GM08714 (cell line): ENCODE measurements around the gene WSB1.

Experiments used
- H3K4me3 ChIP-seq: fragments of 200-500 bp; sonication (Bioruptor generic); 2 replicates; pipeline ENCODE4 v1.5.1; 2014; ENCODE audit warnings: mild to moderate bottlenecking, low read length, inconsistent platforms
- ZNF274 ChIP-seq: IDR thresholded peaks from 2 replicates; pipeline ENCODE4 v1.6.1; 2012; ENCODE audit warnings: mild to moderate bottlenecking, low read depth, low read length

Gene WSB1

DNA sequence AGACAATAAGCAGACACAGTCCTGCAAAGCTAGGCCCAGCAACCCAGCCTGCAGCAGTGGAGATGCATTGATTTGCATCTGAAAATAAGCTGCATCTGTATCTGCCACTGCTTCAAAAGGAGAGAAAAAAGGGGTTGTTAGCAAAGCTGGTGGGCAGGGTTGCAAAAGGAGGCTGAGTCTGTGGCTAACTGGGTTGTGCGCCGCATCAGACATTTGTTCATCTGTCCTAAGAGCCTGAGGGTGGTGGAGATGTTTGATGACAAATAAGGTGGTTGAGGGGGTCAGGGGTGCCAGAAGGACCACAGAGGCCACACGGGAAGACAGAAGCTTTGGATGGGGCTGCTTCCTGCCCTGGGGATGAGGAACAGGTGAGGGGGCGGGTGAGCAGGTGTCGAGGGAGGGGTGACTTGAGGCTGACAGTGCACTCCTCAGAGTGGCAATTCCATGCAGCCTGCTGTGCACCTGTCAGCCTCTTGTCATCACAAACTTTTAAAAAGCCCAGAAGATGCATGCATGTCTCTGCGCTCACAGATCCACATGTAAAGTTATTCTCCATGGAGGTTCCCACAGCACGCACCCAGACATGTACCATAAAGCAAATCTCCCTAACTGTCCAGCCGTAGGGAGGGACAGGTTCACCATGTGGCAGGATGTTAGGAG lies 35.4 kb downstream of the WSB1 start:
- no peak for TF ChIP-seq ZNF274
- no peak overlapping the region for H3K4me3 ChIP-seq

DNA sequence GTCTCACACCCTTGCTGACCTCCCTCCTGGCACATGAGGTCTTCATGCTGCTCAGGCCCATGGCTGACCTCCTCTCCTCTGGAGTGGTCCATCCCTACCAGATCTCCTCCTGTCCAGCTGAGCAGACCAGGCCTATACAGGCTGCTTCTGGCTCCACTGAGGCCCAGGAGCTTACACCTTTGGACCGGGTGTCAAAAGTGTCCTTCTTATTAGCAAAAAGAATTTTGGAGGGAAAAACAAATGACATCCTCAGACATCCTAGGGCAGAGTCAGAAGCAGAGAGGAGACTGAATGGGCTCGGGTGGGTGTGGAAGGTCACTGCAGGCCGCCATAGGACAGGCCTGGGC lies 38.1 kb downstream of the WSB1 start:
- TF ChIP-seq ZNF274: no peak
- no peak overlapping the region for H3K4me3 ChIP-seq

DNA sequence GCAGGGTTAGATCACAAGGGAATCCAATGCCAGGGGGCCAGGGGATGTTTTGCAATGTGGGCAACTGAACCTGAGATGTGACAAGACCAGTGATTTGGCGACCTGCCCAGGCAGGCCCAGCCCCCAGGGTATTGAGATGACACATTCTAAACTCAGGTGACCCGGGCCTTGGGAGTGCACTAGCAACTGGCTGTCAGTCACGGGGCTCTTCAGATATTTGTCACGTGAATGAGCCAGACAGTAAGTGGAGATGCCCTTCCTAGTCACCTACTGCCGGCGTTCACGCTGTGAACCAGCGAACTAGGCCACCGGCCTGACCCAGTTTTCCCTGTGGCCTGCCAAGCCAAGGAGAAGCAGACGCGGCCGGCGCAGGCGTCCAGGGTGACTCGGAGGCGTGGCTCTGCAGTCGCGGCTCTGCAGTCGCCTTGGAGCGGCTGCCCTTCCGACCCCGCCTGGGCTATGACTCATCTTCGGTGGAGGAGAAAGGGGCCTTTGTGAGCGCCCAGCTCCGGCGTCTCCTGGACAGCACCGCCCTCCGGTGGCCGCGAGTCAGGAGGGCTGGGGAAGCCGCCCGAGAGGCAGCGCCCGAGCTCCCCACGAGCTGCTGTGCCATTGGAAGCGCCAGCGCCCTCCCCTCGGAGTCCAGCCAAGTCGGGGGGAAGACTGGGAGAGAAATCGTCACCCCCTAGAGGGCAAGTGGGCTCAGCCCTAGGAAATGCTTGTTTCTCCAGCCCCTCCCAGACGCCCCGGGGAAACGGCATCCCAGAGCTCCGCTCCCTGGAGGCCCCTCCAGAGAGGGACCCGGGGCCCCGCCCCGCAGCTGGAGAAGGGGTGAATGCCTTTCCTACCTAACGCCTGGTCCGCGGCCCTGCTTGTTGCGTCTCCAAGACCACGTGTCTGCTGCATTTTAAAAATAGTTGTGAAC lies 38.8 kb downstream of the WSB1 start:
- no peak for TF ChIP-seq ZNF274
- H3K4me3 ChIP-seq: peak overlapping the region; percentile 60

GRCh38 chr17:27333410-27333980 lies 39.6 kb downstream of the WSB1 start:
- no peak for TF ChIP-seq ZNF274
- peak overlapping the region; percentile 60 for H3K4me3 ChIP-seq

- no peak overlapping the region for H3K4me3 ChIP-seq
- no peak for TF ChIP-seq ZNF274
These were observed 42.3 kb downstream of the WSB1 start for GRCh38 chr17:27336184-27336583.

DNA sequence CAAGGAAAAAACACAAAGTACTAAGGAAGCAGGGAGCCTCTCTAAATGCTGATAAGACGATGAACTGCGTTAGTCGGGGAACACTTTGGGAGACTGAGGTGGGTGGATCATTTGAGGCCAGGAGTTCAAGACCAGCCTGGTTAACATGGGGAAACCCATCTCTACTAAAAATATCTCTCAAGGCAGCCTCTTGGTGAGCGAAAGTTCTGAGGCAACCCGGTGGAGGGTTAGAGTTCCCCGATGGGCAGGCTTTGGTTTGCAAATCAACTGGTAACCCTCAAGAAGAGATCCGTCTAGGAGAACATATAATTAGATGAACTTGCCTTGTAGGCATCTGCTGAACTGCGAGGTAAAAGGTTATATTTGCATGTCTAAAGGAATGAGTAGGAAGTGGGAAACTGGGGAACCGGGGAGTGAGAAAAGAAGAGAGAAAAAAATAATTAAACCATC lies 44.6 kb downstream of the WSB1 start:
- H3K4me3 ChIP-seq: peak overlapping the region; percentile 5; the same call in 1 of the 2 replicates
- no peak for TF ChIP-seq ZNF274

GRCh38 chr17:27339198-27339835 lies 45.4 kb downstream of the WSB1 start:
- peak overlapping the region; percentile 11; the same call in 1 of the 2 replicates for H3K4me3 ChIP-seq
- TF ChIP-seq ZNF274: no peak

GRCh38 chr17:27339836-27340550 lies 46.1 kb downstream of the WSB1 start:
- no peak for TF ChIP-seq ZNF274
- no peak overlapping the region for H3K4me3 ChIP-seq

GRCh38 chr17:27340575-27340974 lies 46.7 kb downstream of the WSB1 start:
- TF ChIP-seq ZNF274: no peak

GRCh38 chr17:27341041-27341471 lies 47.1 kb downstream of the WSB1 start:
- H3K4me3 ChIP-seq: no peak overlapping the region
- TF ChIP-seq ZNF274: no peak

More at GRCh38 chr17:27340575-27340974, 46.7 kb downstream of the WSB1 start:
- H3K4me3 ChIP-seq: no peak overlapping the region

DNA sequence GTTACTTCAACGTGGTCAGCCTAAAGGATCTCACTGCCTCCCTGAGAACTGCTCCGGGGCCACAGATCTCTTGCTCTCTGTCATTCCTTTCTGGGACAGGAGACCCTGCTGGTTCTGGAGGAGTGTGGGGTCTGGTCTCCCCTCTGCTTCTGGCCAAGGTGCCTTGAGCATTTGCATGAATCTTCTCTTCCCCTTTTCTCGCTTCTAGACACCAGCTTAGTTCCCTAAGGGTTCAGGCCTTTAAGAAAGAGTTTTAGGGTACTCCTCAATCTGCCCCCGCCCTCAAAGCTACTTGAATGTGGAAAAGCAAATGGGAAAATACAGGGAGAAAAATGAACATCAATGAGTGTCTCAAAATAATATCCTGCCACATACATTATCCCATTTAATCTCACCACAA lies 48.1 kb downstream of the WSB1 start:
- no peak overlapping the region for H3K4me3 ChIP-seq

GRCh38 chr17:27343294-27343693 lies 49.4 kb downstream of the WSB1 start:
- no peak overlapping the region for H3K4me3 ChIP-seq
- no peak for TF ChIP-seq ZNF274

More for the DNA sequence above, 48.1 kb downstream of the WSB1 start:
- TF ChIP-seq ZNF274: no peak

GRCh38 chr17:27343977-27344607 lies 50.2 kb downstream of the WSB1 start:
- TF ChIP-seq ZNF274: no peak
- no peak overlapping the region for H3K4me3 ChIP-seq
